ENCODE data around the gene CRK.
A peak's percentile ranks its signal among the peaks of the same experiment; 100 is the strongest.

CRK gene

DNA sequence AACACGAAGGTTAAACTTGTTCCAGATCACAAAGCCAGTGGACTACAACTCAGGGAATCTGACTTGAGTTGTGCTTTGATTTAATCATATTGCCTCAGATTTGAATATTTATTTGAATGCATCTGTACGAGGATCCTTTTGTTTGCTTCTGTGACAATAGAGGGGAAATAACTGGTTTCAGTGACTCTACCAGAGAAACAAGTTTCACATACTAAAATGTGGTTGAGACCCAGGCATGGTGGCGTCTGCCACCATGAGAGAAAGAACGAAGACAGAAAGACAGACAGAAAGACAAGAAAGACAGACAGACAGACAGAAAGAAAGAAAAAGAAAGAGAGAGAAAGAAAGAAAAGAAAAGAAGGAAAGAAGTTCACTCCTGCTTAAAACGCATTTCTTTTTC is 80.0 kb downstream of the CRK start:
- Histone ChIP-seq H3K27ac (ENCODE audit: poor library complexity, severe bottlenecking) (no peak overlapping the region), H3K36me3 (ENCODE audit: low read depth) (peaks cover 77% of the 10 kb centered on the region), H3K4me1 (ENCODE audit: insufficient read depth, poor library complexity, severe bottlenecking) (peaks cover 14% of the 10 kb centered on the region), H3K9me3 (ENCODE audit: severe bottlenecking) (no peaks in the 10 kb centered on the region), H3K4me3 (ENCODE audit: severe bottlenecking) (no peak overlapping the region), H3K27me3 (ENCODE audit: insufficient read depth, poor library complexity, severe bottlenecking) (no peaks in the 10 kb centered on the region)
- no peak for DNase-seq (ENCODE audit: low spot score)
- no peak for TF ChIP-seq CTCF (IDR thresholded peaks at IDR 0.05; ENCODE audit: poor library complexity, severe bottlenecking)
- ATAC-seq (ENCODE audit: low read depth) = no peak

DNA sequence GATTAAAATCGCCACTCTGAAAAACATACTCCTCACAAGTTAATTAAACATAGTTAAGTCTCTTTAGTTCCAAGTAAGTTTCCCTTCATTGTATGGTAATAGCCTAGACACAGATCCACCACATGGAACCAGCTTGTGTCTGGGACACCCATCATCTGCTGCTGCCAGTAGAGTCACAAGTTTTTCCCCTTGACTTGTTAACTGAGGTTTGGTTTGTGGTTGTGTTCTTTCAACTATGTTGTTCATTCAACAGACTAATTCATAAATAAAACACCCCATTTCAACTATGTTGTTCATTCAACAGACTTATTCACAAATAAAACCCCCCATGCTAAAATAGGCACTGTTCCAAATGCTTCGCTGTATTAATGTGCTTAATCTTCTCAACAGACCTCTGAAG is 80.4 kb downstream of the CRK start:
- peaks cover 10% of the 10 kb centered on the region for H3K4me1 ChIP-seq (ENCODE audit: insufficient read depth, poor library complexity, severe bottlenecking)
- DNase-seq (ENCODE audit: low spot score) = no peak
- no peak for ATAC-seq (ENCODE audit: low read depth)
- peaks cover 79% of the 10 kb centered on the region for H3K36me3 ChIP-seq (ENCODE audit: low read depth)
- H3K27me3 ChIP-seq (ENCODE audit: insufficient read depth, poor library complexity, severe bottlenecking) = no peaks in the 10 kb centered on the region
- H3K4me3 ChIP-seq (ENCODE audit: severe bottlenecking) = no peak overlapping the region
- H3K27ac ChIP-seq (ENCODE audit: poor library complexity, severe bottlenecking) = no peak overlapping the region
- no peak for TF ChIP-seq CTCF (IDR thresholded peaks at IDR 0.05; ENCODE audit: poor library complexity, severe bottlenecking)
- H3K9me3 ChIP-seq (ENCODE audit: severe bottlenecking) = no peaks in the 10 kb centered on the region

DNA sequence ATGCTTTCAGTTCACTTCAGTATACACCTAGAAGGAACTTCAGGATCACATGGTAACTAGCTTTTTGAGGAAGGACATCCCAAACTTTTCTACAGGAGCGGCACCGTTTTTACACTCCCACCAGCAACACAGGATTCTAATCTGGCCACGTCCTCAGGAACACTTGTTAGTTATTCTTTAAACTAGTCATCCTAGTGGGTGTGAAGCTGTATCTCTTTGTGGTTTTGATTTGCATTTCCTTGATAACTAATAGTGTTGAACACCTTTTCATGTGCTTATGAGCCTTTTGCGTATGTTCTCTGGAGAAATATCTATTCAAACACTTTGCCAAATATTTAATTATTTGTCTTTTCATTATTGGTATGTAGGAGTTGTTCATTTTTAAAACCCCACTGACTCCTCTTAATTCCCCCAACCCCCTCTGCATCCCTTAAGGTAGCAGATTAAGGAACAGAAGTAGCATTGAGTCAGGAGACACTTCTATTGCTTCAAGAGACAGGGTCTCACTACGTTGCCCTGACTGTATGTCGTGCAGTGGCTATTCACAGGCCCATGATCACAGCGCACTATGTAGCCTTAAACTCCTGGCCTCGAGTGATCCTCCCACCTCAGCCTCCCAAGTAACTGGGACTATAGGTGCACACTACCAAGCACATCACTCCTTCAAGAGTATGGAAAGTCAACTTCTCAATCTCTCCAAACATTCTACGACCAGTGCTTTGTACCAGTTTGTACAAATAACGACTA is 81.4 kb downstream of the CRK start:
- peaks cover 76% of the 10 kb centered on the region for H3K36me3 ChIP-seq (ENCODE audit: low read depth)
- DNase-seq (ENCODE audit: low spot score) = no peak
- no peak overlapping the region for H3K27ac ChIP-seq (ENCODE audit: poor library complexity, severe bottlenecking)
- no peaks in the 10 kb centered on the region for H3K27me3 ChIP-seq (ENCODE audit: insufficient read depth, poor library complexity, severe bottlenecking)
- H3K9me3 ChIP-seq (ENCODE audit: severe bottlenecking) = no peaks in the 10 kb centered on the region
- no peak for ATAC-seq (ENCODE audit: low read depth)
- peaks cover 6% of the 10 kb centered on the region for H3K4me1 ChIP-seq (ENCODE audit: insufficient read depth, poor library complexity, severe bottlenecking)
- TF ChIP-seq CTCF (IDR thresholded peaks at IDR 0.05; ENCODE audit: poor library complexity, severe bottlenecking) = no peak
- no peak overlapping the region for H3K4me3 ChIP-seq (ENCODE audit: severe bottlenecking)

- Histone ChIP-seq H3K4me3 (ENCODE audit: severe bottlenecking) (no peak overlapping the region), H3K36me3 (ENCODE audit: low read depth) (peaks cover 77% of the 10 kb centered on the region)
- ATAC-seq (ENCODE audit: low read depth) = peak; percentile 12; the same call in 1 of the 3 replicates
These were observed 82.3 kb downstream of the CRK start for GRCh38 chr17:1373707-1374237.

More at GRCh38 chr17:1373707-1374237, 82.3 kb downstream of the CRK start:
- H3K9me3 ChIP-seq (ENCODE audit: severe bottlenecking) = no peaks in the 10 kb centered on the region
- TF ChIP-seq CTCF (IDR thresholded peaks at IDR 0.05; ENCODE audit: poor library complexity, severe bottlenecking) = no peak
- peaks cover 12% of the 10 kb centered on the region for H3K4me1 ChIP-seq (ENCODE audit: insufficient read depth, poor library complexity, severe bottlenecking)
- H3K27ac ChIP-seq (ENCODE audit: poor library complexity, severe bottlenecking) = no peak overlapping the region
- no peak for DNase-seq (ENCODE audit: low spot score)
- H3K27me3 ChIP-seq (ENCODE audit: insufficient read depth, poor library complexity, severe bottlenecking) = no peaks in the 10 kb centered on the region

All from RWPE2 (cell line).